CD4-positive, alpha-beta T cell treated with Interleukin-17A for 1 hour (primary cell): Measurements from ENCODE around the gene EFCAB9.
A peak's percentile ranks its signal among the peaks of the same experiment; 100 is the strongest.

Source experiments
- DNase-seq: peaks from one replicate; pipeline ENCODE4 v3.0.0-alpha.2; 2020

The EFCAB9 gene

DNA sequence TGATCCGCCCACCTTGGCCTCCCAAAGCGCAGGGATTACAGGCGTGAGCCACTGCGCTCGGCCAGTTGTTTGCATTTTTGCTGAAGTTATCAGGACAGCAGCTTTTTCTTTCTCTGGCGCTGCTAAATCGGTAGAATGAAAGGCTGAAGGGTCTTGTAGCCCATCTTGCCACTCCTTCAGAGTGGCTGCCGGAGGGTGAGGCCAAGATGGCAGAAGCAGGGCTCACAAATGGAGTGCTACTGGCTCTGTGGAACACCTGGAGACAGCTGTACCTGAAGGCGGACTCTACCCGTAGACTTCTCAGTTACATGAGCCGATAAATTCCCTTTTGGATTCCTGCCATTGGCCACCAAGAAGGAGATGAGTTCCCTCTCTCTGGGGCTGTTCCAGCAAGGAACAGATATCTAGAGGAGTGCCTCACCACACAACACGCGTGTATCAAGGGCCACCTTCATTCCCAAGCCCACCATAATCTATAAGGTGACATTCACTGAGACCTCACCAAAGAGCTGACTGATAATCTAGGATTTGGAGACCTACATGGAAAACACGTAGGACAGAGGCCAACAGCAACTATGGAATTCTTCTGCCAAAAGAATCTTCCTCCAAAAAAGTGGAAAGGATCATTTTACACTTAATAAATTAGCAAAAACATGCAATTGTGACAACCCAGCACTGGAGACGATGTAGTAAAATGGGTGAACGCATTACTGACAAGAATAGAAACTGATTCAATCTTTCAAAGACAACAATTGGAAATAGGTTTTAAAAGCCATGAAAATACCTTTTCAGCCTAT lies 27.7 kb upstream of the EFCAB9 start:
- DNase-seq, result no peak

DNA sequence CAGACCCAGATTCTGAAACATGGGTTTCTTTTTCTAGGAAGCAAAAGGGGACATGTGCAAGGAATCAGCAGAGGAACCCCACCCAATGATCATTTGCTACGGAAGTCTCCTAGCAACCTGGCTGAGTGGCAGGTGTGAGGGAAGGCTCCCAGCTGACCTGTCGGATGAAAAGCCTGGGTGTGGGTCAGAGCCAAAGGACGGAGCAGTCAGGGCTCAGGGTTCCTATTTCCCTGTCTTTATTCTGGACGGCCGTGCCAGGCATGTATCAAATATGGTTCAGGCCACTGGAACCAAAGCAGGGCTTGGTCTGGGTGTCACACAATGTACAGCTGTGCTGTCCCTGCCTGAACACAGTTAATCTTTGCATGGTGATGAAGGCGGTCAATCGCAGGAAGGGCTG lies 26.1 kb upstream of the EFCAB9 start:
- DNase-seq, result no peak

DNA sequence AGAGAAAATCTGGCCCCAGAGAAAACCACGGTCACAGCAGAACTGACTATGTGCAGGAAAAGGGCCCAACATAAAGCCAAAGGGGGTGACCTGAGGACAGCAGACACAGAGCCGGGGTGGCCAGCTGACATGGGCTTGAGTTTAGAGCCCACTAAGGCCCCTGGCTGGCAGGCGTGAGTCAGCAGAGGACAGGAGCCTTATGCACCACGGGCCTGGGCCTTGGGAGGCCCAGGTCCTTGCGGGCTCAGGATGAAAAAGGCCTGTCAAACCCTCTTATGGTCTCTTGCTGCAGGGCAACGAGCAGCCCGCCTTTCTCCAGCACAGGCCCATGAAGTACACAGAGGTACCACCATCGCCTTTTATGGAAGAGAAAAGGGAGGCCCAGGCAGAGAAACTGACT lies 25.7 kb upstream of the EFCAB9 start:
- DNase-seq, result no peak

DNA sequence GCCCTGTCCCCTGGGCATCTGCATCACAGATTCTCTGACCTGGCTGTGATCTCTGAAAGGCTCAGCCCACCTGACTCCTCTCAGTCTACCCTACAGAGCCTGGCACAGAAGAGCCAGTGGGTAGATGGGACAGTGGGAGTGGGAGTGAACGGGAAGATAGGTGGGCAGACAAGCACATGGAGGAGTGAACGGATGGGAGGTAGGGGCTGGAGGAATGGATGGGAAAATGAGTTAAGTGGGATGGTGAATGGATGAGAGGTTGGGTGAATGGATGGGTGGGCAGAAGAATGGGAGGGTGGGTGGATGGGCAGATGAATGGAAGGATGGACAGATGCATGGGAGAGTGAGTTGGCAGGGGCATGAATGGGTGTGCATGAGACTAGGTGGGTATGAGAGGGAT lies 24.8 kb upstream of the EFCAB9 start:
- no peak for DNase-seq

DNA sequence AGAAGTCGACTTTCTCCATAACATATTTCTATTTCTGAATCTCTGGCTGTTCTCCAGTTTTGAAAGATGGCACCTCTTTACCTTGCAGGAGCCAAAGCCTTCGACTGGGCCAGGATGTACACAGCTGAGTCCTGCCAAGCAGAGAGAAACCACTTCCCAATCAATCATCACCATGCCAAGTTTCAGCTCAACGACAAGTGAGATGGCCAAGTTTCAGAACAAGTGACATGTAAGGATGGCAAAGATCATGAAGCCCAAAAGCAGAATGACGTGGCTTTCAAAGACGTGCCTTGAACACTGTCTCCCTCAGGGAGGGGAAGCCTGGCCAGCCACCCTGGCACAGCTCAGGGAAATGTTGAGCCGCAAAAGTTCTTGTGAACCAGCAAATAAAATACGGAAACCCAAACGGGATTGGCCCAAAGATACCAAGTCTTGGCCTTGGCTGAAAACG lies 23.7 kb upstream of the EFCAB9 start:
- no peak for DNase-seq

DNA sequence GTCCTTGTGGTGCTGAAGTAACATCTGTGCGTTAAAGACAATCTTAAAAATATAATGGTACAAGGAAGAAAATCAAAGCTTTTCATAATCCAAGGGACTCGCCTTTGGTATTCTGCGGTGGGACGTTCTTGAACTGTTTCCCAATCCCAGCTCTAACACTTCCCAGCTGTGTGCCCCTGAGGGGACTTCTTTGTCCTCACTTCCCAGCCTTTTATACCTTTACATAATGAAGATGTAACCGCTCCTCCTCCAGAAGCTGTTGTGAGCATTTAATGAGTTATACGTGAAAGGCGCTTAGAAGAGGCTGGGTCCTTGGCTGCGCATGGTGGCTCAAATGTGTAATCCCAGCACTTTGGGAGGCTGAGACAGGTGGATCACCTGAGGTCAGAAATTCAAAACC lies 22.9 kb upstream of the EFCAB9 start:
- DNase-seq, result no peak

DNA sequence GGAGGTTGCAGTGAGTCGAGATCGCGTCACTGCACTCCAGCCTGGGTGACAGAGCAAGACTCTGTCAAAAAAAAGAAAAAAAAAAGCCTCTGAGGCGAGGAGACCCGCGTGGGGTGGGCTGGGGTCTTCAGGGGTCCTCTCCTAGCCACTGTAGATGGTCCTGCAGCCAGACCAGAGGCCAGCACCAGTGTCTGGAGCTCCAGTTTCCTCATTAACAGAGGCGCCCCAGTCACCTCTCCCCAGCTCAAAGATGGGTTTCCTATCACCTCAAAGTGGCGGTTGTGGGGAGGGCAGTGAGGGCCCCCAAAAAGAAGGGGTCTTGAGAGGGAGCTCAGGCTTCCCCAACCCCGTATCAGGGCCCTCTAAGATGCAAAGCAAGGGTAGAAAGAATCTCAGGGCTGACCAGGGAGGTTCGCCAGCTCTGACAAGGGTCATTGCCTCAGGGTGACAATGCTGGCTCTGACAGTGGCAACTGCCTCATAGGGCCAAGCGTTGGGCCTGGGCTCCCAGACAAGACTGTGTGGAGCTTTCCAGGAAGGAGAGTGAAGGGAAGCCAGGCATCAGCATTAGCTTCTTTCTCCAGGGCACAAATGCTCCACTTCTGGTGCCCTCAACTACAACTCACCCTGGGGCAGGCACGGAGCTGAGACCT lies 20.9 kb upstream of the EFCAB9 start:
- DNase-seq, result no peak

DNA sequence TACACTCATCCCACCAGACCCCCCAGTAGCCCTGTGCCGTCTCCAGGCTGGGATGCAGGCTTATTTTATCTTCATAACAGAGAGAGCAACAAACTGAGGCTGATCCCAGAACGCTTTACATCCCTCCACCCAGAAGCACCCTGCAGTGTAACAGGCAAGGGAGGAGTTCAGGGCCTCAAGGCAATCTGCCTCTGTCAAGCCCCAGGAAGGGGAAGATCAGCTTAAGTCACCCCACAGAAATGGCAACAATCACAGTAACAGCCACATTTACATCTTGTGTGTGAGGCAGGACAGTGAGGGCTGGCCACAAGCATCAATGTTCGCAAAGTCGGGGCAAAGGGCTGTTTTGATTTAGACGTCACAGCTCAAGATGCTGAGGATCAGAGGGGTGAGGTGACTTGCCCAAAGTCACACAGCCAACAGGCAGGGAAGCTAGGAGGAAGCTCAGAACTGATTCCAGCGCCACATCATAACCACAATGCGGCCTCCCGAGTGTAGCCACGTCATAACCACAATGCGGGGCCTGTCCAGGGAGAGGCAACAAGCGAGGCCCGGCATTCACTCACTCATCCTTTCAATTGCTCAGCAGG lies 20.3 kb upstream of the EFCAB9 start:
- DNase-seq, result peak; percentile 75

DNA sequence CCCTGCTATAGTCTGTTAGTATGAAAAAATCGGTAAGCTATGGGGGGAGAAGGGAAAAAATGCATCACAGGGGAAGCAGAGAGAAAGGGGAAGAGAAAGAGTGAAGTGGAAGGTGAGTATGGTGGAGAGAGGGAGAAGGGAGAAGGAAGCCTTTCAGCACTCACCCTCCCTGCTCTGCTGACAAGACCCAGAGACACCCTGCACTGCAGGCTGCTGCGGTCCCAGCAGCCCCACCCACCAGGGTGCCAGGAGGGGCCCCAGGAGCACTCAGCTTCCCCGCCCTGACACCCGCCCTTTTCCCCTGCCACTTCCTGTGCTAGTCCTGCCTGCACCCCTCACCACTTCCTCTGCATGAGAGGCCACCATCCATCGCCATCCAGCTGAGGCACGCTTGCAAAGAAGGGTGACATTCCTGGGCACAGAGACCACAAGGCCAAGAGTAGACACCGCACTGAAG lies 18.7 kb upstream of the EFCAB9 start:
- DNase-seq, result peak; percentile 93

DNA sequence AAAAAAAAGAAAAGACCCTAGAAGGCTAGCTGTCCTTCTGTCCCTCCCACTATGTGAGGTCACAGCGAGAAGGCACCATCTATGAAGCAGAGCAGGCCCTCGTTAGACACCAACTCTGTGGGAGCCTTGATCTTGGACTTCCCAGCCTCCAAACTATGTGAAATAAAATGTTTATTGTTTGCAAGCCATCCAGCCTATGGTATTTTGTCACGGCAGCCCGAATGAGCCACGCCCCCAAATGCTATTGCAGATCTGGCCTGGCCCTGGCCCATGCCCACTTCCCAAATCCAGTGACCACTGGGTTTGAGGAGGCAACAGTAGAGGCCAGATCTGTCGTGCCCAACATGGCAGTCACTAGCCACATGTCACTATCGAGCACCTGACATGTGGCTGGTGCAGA lies 16.8 kb upstream of the EFCAB9 start:
- DNase-seq, result no peak

DNA sequence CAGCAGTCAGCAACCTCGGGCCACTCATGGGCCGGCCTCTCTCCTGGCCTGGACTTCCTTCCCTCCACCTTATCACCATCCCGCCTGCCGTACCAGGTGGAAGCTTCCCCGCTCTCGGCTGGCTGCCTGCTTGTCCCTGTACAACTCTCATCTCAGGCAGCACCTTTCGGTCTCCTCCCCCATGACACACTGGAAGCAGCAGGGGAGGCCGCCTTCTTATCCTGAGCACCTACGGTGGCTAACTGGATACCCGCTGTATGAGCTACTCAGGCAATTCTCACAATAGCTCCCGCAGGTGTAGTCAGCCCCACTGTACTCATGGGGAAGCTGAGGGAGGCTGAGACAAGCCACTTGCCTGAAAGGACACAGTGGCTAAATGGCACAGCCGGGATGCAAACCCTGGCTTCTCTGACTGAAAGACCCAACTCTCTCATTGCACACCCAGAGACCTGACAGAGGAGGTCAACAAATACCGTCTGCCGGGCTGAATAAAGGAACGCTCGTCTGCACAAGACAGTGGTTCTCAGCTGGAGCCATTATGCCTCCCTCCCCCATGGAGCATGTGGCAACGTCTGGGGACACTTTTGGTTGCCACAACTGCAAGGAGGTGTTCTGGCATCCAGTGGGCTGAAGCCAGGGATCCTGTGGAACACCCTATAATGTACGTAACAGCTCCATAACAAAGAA lies 15.5 kb upstream of the EFCAB9 start:
- DNase-seq, result peak; percentile 55

DNA sequence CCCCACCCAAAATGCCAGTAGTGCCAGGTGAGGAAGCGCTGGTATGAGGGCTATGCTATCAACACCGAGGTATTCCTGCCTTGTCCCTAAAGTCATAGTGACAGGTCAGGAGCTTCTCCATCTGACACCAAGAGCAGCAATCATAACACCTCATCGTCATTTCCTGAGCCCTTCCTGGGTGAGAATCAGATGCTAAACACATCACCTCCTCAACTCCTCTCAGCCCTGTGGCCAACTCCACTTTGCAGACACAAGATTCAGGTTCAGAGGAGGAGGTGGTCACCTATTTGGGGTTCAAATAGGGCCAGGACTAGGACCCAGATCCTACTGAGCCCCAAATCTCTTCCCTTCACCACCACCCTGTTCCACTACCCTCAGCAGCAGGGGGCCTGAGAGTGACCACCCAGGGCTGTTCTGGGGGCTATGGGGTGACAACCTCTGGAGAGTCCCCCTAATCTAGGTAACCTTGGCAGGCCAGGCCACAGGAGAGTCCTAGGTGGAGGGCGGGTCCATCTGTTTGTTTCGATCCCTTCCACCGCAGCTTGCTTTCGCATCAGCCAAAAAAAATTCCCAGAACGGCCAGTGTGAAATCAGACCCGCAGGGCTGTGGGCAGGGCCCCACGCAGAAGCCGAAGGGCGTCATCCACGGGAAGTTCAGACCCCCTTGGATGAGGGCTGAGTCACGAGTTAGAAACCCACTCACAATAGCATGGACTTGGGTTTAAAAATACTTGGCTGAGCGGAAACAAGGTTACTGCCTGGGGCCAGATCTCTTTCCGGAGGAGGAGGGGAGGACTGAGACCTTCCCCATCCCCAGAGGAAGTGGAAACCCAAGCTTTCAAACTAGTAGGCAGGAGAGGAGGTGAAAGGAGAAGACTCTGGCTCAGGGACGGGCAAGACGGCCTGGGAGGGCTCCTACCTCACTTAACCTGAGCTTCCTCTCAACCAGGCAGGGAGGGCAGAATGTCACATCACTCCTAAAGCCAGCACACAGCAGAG lies 14.7 kb upstream of the EFCAB9 start:
- DNase-seq, result peak; percentile 80

DNA sequence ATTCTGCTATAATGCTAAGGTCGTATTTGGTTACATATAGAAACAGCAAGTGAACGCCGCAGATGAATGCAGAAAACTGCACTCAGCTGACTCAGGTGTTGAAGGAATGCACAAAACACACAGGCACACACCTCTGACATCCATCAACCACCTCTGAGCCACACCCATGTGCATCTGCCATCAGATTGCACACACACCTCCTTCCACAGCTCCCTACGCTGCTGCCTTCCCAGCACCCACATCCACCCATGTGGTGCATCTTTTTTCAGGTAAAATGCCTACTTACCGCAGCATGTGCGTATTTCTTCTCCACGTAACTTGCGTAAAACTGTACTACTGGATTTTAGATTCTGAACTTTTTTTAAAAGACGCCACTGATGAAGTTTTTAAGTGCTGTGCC lies 13.0 kb upstream of the EFCAB9 start:
- DNase-seq, result peak; percentile 54

DNA sequence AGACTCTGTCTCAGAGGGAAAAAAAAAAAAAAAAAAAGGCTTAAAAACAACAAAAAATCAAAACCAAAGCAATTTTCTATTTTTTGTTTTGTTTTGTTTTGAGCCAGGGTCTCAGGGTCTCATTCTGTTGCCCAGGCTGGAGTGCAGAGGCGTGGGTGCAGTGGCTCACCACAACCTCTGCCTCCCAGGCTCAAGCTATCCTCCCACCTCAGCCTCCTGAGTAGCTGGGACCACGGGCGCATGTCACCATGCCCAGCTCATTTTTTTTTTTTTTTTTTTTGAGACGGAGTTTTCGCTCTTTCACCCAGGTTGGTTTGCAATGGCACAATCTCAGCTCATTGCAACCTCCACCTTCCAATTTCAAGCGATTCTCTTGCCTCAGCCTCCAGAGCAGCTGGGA lies 11.7 kb upstream of the EFCAB9 start:
- no peak for DNase-seq

DNA sequence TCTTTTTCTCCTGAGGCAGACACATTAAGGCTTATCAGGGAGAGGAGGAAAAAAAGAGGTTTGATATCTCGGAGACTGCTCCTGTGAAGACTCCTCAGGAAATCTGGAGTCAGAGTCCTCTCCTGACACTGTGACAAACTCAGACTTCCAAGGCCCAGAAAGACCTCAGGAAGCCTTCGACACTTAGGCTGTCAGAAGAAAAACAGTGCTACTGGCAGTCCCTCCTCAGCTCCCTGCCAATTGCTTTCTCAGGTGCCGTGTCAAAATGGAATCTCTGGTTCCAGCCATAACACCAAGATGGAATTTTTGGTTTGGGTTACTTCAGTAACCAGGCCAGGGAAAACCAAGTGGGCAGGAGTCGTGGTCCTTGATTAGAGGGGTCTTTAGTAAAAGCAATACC lies 10.1 kb upstream of the EFCAB9 start:
- no peak for DNase-seq

DNA sequence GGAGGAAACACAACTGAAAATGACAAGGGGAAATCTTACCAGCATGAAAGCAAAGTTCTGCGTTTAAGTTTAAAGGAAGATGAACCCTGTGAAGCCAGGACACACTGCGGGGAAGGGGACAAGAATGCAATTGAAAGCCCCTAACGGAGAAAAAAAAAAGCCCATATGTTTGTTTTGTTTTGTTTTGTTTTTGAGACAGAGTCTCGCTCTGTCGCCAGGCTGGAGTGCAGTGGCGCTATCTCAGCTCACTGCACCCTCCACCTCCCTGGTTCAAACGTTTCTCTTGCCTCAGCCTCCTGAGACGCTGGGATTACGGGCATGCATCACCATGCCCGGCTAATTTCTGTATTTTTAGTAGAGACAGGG lies 8.9 kb upstream of the EFCAB9 start:
- DNase-seq, result peak; percentile 57

DNA sequence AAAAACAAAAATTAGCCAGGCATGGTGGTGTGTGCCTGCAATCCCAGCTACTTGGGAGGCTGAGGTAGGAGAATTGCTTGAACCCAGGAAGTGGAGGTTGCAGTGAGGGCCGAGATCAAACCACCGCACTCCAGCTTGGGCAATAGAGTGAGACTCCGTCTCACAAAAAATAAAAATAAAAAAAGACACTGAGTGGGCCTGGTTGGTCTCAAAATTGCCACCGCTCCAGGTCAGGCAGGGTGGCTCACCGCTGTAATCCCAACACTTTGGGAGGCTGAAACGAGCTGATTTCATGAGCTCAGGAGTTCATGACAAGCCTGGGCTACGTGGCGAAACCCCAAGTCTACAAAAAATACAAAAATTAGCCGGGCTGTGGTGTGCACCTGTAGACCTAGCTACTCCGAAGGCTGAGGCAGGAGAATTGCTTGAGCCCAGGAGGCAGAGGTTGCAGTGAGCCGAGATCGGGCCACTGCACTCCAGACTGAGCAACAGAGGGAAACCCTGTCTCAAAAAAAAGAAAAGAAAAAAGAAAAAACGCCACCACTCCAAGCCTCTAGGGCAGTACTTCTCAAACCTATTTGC lies 7.8 kb upstream of the EFCAB9 start:
- no peak for DNase-seq

DNA sequence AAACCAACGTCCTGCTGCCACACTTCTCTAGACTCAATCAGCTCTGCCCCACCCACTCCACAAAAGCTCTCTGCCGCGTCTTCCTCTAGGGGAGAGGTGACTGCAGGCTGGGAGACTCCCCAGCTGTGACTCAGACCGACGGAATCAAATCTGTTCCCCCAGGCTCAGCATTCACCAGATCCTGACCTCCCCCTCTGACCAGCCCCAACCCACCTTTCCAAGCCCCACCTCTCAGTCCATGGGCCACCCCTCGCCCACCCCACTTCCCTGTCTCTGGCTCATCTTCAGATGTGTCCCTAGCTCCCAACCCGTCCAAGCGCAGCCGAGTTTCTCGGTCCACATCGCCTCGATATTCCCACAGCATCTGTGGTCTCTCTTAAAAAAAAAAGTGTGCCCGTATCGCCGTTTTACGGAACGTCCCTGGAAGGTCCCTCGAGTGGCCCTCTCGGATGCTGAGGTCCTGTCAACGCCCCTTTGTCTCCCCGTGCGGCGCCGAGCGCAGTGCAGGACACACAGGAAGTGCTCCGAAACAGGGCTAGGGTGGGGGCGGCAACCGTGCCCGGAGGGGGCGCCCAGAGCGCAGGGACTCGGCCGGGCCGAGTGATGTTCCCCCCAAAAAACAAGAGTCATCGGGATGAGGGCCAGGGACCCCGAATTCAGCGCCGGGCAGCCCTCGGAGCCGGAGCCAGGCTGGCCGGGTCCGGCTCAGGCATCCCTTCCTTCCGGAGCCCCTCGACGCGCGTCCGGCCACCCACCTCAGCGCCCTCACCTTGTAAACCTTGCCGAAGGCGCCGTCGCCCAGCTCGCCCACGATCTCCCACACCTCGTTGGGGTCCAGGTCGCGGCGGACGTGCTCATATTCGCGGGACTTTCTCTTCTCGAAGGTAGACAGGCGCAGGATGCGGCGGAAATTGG lies 6.6 kb upstream of the EFCAB9 start:
- DNase-seq, result peak; percentile 77

DNA sequence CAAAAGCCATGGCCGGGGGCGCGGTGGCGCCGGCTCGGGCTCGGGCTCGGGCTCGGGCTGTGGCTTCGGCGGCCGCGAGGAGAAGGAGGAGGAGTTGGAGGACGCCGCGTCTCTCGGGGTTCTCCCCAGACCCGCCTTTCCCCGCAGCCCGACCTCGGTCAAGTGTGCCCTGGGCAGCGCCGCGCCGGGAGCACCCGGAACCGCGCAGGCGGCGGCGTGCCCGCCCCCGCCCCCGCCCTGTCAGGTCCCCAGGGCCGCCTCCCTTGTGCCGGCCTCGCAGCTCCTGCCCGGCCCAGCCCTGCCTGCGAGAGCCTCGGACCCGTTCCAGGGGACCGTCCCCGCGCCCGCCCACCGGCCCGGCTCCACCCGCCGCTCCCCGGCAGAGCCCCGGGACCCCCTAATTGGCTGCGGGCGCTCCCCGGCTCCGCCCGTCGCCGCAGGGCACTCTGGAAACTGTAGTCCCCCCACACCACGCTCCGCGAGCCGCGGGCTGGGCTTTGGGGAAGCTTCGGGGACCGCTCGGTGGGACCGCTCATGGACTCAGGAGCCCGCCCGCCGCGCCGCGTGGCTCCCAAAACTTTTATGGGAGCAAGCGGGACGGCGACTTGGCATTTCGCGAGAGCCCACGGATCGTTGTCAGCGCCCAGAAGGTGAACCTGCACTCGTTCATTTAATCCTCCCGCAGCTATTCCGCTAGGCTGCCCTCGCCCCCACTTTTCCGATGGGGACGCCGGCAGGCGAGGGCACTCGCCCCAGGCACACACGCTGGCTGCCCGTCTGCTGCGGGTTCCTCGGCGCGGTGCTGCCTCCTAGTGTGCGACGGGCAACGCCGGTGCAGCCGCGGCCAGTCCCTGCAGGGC lies 5.7 kb upstream of the EFCAB9 start, which contains the start of gene STK10:
STK10 (minus strand) TSS at position 192 of the 860 bp plus-strand sequence; CDS start at position 10, 182 bp downstream.
- DNase-seq, result peak; percentile 91
